ENCODE measurements around the gene SH3GLB1.

The SH3GLB1 gene

GRCh38 chr1:86774305-86775295 is 70.2 kb downstream of the SH3GLB1 start:
- DNase-seq = peak; percentile 87

GRCh38 chr1:86775395-86775794 is 71.0 kb downstream of the SH3GLB1 start:
- DNase-seq = no peak

GRCh38 chr1:86776108-86776507 is 71.7 kb downstream of the SH3GLB1 start:
- no peak for DNase-seq

GRCh38 chr1:86778569-86779239 is 74.3 kb downstream of the SH3GLB1 start:
- DNase-seq = peak; percentile 21

GRCh38 chr1:86779308-86780191 is 75.2 kb downstream of the SH3GLB1 start:
- DNase-seq = peak; percentile 53

- no peak for DNase-seq
These were observed 78.1 kb downstream of the SH3GLB1 start for GRCh38 chr1:86782482-86782881.

- no peak for DNase-seq
These were observed 83.2 kb downstream of the SH3GLB1 start for GRCh38 chr1:86787621-86788020.

GRCh38 chr1:86788300-86789206 is 84.2 kb downstream of the SH3GLB1 start:
- DNase-seq = peak; percentile 90

GRCh38 chr1:86795316-86795715 is 90.9 kb downstream of the SH3GLB1 start:
- no peak for DNase-seq

Measured in fibroblast of skin of right quadriceps (primary cell).